ENCODE data around the gene ATP2B1. TPM values are rescaled to one million over a fixed set of nuclear protein-coding genes. Genes with fewer than 3 reads are reported as not detected.

The ATP2B1 gene
- total RNA-seq, 4 donors from 2014 or later = 16.7 to 172 (median 48.6) TPM

- no peak overlapping the region for H3K4me3 ChIP-seq
- no peaks in the 10 kb centered on the region for H3K4me1 ChIP-seq
- DNase-seq = no peak
- no peak overlapping the region for H3K27ac ChIP-seq
- H3K9me3 ChIP-seq = no peaks in the 10 kb centered on the region
- intact Hi-C loops (cut with DNase I; ENCODE audit: low total_unique reads) = no loop called here
- no peaks in the 10 kb centered on the region for H3K36me3 ChIP-seq
- TF ChIP-seq CTCF (IDR thresholded peaks at IDR 0.05) (no peak), POLR2A (IDR thresholded peaks at IDR 0.05) (no peak)
- H3K27me3 ChIP-seq = no peaks in the 10 kb centered on the region
Observed at GRCh38 chr12:89695830-89696229, 12.8 kb downstream of the ATP2B1 start.

- intact Hi-C loops (cut with DNase I; ENCODE audit: low total_unique reads) = no loop called here
- Histone ChIP-seq H3K9me3 (no peaks in the 10 kb centered on the region), H3K27ac (no peak overlapping the region), H3K4me3 (no peak overlapping the region), H3K36me3 (no peaks in the 10 kb centered on the region), H3K4me1 (no peaks in the 10 kb centered on the region), H3K27me3 (no peaks in the 10 kb centered on the region)
- TF ChIP-seq CTCF (IDR thresholded peaks at IDR 0.05) (no peak), POLR2A (IDR thresholded peaks at IDR 0.05) (no peak)
- DNase-seq = no peak
Observed at GRCh38 chr12:89695100-89695499, 13.5 kb downstream of the ATP2B1 start.

GRCh38 chr12:89694542-89694941 lies 14.1 kb downstream of the ATP2B1 start:
- Histone ChIP-seq H3K27ac (no peak overlapping the region), H3K9me3 (no peaks in the 10 kb centered on the region), H3K4me1 (no peaks in the 10 kb centered on the region), H3K27me3 (no peaks in the 10 kb centered on the region), H3K4me3 (no peak overlapping the region), H3K36me3 (no peaks in the 10 kb centered on the region)
- no peak for DNase-seq
- TF ChIP-seq POLR2A (IDR thresholded peaks at IDR 0.05) (no peak), CTCF (IDR thresholded peaks at IDR 0.05) (no peak)
- intact Hi-C loops (cut with DNase I; ENCODE audit: low total_unique reads) = no loop called here

GRCh38 chr12:89693639-89694202 lies 14.9 kb downstream of the ATP2B1 start:
- no peaks in the 10 kb centered on the region for H3K9me3 ChIP-seq
- intact Hi-C loops (cut with DNase I; ENCODE audit: low total_unique reads) = no loop called here
- no peaks in the 10 kb centered on the region for H3K4me1 ChIP-seq

GRCh38 chr12:89692439-89692838 lies 16.2 kb downstream of the ATP2B1 start:
- Histone ChIP-seq H3K36me3 (no peaks in the 10 kb centered on the region), H3K9me3 (no peaks in the 10 kb centered on the region), H3K4me3 (no peak overlapping the region), H3K4me1 (no peaks in the 10 kb centered on the region), H3K27ac (no peak overlapping the region), H3K27me3 (no peaks in the 10 kb centered on the region)
- TF ChIP-seq POLR2A (IDR thresholded peaks at IDR 0.05) (no peak), CTCF (IDR thresholded peaks at IDR 0.05) (no peak)
- no peak for DNase-seq
- intact Hi-C loops (cut with DNase I; ENCODE audit: low total_unique reads) = no loop called here

More at GRCh38 chr12:89693639-89694202, 14.9 kb downstream of the ATP2B1 start:
- no peak for DNase-seq
- Histone ChIP-seq H3K4me3 (no peak overlapping the region), H3K27me3 (no peaks in the 10 kb centered on the region), H3K27ac (no peak overlapping the region), H3K36me3 (no peaks in the 10 kb centered on the region)
- no peak for TF ChIP-seq POLR2A (IDR thresholded peaks at IDR 0.05)
- TF ChIP-seq CTCF (IDR thresholded peaks at IDR 0.05) = no peak

Data from uterus (tissue), 4 donors.